ENCODE measurements around the gene IQSEC2. TPM values are rescaled to one million over a fixed set of nuclear protein-coding genes. Genes with fewer than 3 reads are reported as not detected.

The IQSEC2 gene
- total and polyA plus RNA-seq, 5 experiments from 2014 or later = 0.08 to 0.66 (median 0.17) TPM

DNA sequence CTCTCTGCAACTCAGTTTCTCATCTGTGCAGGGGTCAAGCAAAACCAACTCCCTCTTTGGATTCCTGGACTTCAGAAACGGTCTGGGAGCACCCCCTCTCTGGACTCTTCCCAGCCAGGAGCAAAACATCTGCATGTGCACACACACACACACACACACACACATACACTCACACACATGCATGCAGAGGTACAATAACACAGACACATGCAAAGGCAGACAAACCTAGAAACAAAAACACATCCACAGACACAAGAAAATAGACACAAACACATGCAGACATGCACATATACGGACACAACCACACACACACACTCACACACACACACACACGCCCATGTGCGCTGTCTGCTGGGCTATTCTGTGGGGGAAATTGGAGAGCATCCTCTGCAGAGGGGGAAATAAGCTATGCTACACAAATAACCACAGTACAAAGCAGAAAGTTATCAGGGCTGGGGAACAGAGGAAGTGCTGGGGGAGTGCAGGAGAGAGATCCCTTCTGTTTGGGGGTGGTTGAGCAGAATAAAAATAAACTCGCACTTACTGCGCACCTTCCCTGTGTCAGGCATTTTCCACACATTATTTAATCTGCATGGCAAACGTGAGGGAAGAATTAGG is 19.9 kb downstream of the IQSEC2 start:
- peaks cover 21 to 34% (median 29%) of the 10 kb centered on the region in 4 donors for H3K4me1 Mint-ChIP-seq
- peaks cover 0 to 2% (median 0%) of the 10 kb centered on the region in 5 donors for H3K27me3 Mint-ChIP-seq
- ATAC-seq (peak; percentile 53 to 81), DNase-seq (peak in 4 of 10 donors; percentile 5 to 44 (median 30))
- peak overlapping the region in 5 of 10 donors; percentile 8 to 61 (median 51) for H3K4me3 Mint-ChIP-seq
- no peaks in the 10 kb centered on the region for H3K9me3 Mint-ChIP-seq
- POLR2A ChIA-PET = interaction anchor here (0.7 kb wide), 2 partner anchors 19 to 173 kb away, joined by 3 to 4 read pairs; partner anchors contain the start of gene HSD17B10
- no peaks in the 10 kb centered on the region for H3K36me3 Mint-ChIP-seq
- H3K27ac Mint-ChIP-seq = peak overlapping the region in 6 of 10 donors; percentile 17 to 59 (median 37)

DNA sequence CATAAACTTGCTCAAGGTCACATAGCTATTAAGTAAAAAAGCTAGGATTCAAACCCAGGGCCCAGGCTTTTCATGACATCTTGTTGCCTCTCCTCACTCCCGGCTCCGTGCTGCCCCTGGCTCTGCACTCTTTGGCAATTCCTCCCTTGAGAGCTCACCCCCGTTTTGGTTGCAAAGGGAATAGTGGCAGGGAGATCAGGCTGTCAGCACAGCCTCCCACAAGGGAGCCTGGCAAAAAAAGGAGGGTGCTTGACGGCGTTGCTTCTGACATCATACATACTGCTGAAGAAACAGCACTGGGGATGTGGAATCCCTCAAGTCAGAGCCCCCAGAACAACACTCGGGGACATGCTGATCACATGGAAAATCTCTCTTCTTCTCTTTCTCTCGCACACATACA is 20.5 kb downstream of the IQSEC2 start:
- no peak for ATAC-seq
- no peak for DNase-seq
- Mint-ChIP-seq H3K4me3 (no peak overlapping the region), H3K4me1 (peaks cover 21 to 34% (median 29%) of the 10 kb centered on the region in 4 donors), H3K36me3 (no peaks in the 10 kb centered on the region), H3K27me3 (peaks cover 0 to 2% (median 0%) of the 10 kb centered on the region in 5 donors), H3K9me3 (no peaks in the 10 kb centered on the region), H3K27ac (peak overlapping the region in 1 of 10 donors; percentile 73)
- POLR2A ChIA-PET = interaction anchor here (0.7 kb wide), 1 partner anchor 173 kb away, joined by 4 read pairs; the partner anchor contains the start of gene HSD17B10

DNA sequence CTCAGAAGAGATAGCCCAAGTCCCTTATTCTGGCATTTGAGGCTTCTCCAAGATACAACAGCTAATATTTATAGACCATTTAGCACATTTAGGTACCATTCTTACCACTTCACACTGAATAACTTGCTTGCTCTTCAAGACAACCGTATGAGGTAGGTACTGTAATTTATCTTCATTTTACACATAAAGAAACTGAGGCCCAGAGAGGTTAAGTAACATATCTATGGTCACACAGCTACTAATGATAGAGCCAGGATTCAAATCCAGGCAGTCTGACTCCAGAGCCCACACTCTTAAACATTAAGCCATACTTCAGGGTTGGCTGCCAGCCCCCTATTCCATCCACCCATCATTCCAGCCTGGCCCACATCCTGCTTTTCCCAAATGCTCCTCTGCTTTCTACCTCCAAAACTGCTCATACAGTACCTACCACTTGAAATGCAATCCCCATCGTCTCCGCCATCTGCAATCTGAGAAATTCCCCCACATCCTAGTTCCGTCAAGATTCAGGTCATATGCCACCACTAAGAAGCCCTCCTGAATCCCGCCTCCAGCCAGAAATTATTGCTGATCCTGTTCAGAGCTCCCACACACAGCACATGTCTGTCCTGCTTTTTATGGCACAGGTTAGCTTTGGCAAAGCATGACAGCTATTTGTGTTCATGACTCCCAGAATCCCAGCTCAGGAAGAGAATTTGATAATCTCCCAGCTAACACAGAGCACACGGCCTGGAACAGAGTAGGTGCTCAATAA is 23.5 kb downstream of the IQSEC2 start:
- Mint-ChIP-seq H3K27ac (peak overlapping the region in 1 of 10 donors; percentile 16), H3K36me3 (no peaks in the 10 kb centered on the region), H3K9me3 (no peaks in the 10 kb centered on the region), H3K4me1 (peaks cover 15 to 18% (median 18%) of the 10 kb centered on the region in 4 donors), H3K4me3 (no peak overlapping the region), H3K27me3 (peaks cover 0 to 2% (median 0%) of the 10 kb centered on the region in 5 donors)
- POLR2A ChIA-PET = no interaction called here
- DNase-seq = no peak
- ATAC-seq = no peak

DNA sequence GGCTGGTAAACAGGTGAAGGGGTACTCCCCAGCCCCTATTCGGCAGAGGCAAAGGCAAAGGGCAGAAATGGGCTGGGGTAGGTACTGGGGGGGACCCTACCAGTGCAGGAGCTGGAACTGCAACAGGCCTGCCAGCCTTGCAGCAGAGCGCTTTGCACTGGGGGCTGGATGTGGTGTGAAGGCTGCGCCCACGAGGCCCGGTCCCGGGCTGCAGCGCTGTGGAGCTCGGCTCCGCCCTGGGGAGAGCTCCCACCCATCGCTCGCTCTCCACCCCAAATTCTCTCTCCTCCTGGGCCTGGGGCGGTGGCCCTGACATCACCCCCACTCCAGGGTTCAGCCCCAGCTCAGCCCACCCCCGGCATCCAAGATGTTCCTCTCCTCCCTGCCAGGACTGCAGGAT is 24.2 kb downstream of the IQSEC2 start:
- Mint-ChIP-seq H3K27ac (peak overlapping the region in 1 of 10 donors; percentile 16), H3K4me3 (no peak overlapping the region), H3K36me3 (no peaks in the 10 kb centered on the region), H3K27me3 (peaks cover 0 to 2% (median 0%) of the 10 kb centered on the region in 5 donors), H3K4me1 (peaks cover 11 to 13% (median 12%) of the 10 kb centered on the region in 4 donors), H3K9me3 (no peaks in the 10 kb centered on the region)
- POLR2A ChIA-PET = no interaction called here
- ATAC-seq = no peak
- DNase-seq = no peak

DNA sequence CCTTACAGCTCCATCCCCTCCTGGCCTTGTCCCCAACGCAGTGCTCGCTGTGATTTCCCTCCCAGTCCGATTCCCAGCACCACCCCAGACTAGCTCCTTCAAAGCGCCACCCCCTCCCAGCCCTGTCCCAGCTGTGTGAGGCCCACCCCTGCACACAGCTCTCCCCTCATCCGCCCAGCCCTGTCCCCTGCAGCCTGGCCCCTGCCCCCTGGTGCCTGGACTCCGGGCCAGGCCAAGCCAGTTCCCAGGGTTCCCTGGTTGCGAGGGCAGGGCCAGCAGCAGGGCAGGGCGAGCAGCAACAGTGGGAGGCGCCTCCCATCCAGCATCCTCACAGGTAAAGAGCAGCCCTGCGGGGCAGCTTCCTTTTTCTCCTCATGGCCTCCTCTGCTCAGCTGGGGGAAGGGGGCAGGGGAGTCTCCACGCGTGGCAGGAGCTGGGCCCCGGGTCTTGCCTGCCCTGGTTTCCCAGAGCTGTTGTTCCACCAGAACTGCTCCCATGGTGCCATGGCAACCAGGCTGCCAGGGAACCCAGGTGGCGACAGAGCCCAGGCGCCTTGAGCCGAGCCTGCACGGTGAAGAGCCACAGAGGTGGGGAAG is 24.8 kb downstream of the IQSEC2 start:
- Mint-ChIP-seq H3K36me3 (no peaks in the 10 kb centered on the region), H3K27ac (peak overlapping the region in 1 of 10 donors; percentile 53), H3K27me3 (peaks cover 0 to 2% (median 0%) of the 10 kb centered on the region in 5 donors), H3K4me1 (peaks cover 5 to 7% (median 6%) of the 10 kb centered on the region in 4 donors), H3K9me3 (no peaks in the 10 kb centered on the region), H3K4me3 (no peak overlapping the region)
- ATAC-seq (no peak), DNase-seq (no peak)
- POLR2A ChIA-PET = no interaction called here

DNA sequence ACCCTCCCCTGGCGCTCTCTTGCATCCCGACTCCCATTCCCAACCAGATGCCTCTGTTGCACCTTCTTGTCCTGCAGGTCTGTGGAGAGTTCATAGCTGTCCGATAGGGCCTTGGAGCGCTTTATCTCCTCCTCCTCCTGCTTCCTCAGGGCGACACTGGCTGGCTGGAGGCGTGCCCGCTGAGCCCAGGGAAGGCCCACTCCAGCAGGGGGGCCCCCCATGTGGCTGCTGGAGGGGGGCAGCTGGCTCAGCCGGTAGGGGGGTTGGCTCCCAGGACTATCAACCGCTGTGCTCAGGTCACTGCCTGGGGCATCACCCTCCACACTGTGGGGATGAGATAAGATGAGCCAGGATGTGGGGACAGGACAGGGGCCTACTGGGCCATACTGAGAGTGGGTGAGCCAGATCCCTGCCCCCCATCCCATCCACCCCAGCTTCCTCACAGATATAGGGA is 25.6 kb downstream of the IQSEC2 start:
- DNase-seq = no peak
- Mint-ChIP-seq H3K27me3 (peaks cover 0 to 2% (median 0%) of the 10 kb centered on the region in 5 donors), H3K4me1 (peaks cover 0 to 3% (median 0%) of the 10 kb centered on the region in 4 donors), H3K27ac (no peak overlapping the region), H3K9me3 (no peaks in the 10 kb centered on the region), H3K36me3 (no peaks in the 10 kb centered on the region), H3K4me3 (no peak overlapping the region)
- ATAC-seq = no peak
- POLR2A ChIA-PET = no interaction called here

DNA sequence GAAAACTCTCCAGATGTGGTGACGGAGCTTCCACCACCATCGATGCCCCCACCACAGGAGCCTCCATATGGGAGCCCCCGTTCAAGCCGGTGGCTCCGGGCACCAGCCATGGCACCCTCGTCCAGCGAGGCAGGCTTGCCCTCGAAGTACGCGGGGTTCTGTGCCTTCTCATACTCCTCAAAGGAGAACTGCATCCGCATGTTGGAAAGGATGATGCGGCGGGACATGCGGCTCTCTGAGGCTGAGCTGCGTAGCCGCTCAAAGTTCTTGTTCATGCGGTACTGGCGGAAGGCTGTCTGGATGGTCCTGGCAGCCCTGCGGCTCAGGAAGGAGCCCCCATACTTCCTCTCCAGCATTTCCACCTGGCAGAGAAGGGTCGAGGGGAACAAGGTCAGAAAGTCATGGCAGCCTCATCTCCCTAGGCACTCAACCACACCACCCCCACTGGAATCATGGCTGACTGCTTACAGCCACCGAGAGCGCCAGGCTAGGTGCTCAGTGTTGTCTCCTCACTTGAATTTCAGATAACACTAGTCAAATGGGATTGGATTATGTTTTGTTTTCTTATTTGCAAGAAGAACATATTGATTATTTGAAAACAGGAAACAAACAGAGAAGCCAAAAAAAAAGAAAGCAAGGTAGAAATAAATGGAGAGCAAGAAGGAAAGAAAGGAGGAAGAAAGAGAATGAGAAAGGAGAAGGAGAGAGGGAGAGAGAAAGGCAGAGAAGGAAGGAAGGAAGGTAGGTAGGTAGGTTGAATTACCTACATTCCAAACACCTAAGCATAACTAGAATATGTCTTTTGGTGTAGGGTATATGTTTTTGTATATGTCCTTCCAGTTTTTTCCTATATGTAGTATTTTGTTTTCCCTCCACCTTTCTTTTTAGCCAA is 26.6 kb downstream of the IQSEC2 start:
- POLR2A ChIA-PET = no interaction called here
- Mint-ChIP-seq H3K4me3 (no peak overlapping the region), H3K27ac (no peak overlapping the region), H3K4me1 (peaks cover 0 to 3% (median 0%) of the 10 kb centered on the region in 4 donors), H3K36me3 (no peaks in the 10 kb centered on the region), H3K27me3 (peaks cover 0 to 2% (median 0%) of the 10 kb centered on the region in 5 donors), H3K9me3 (no peaks in the 10 kb centered on the region)
- ATAC-seq (no peak), DNase-seq (no peak)

DNA sequence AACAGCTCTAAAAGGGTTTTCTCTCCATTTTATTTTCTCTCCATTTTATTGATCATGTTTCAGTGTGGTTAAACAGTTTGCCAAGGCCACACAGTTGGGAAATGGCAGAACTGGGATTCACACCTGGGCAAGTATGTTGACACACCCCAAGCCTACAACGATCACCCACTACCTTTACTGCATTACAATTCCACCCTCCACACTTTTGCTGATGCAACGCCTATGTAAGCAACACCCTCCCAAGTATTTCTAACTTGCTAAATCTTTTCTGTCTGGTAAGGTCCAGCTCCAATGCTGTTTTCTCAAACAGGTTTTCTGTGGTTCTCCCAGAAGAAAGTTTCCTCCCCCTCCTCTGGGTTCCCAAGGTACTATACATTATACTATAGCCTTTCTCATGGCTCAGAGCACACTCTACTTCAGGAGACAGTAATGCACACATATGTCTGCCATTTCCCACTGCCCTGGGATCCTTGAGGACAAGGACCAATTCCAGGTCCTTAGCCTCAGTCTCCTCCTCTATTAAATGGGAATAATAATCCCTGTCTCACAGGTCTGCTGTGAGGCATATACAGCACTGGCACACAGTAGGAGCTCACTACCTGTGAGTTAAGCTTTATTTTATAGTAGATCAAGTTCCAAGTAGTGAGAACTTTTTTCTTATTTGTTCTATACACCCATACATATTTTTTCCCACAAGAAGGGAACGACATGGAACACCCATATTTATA is 27.9 kb downstream of the IQSEC2 start:
- Mint-ChIP-seq H3K36me3 (no peaks in the 10 kb centered on the region), H3K4me1 (peaks cover 0 to 3% (median 0%) of the 10 kb centered on the region in 4 donors), H3K9me3 (no peaks in the 10 kb centered on the region), H3K27me3 (peaks cover 0 to 2% (median 0%) of the 10 kb centered on the region in 5 donors), H3K27ac (no peak overlapping the region), H3K4me3 (no peak overlapping the region)
- ATAC-seq (no peak), DNase-seq (no peak)
- POLR2A ChIA-PET = no interaction called here

DNA sequence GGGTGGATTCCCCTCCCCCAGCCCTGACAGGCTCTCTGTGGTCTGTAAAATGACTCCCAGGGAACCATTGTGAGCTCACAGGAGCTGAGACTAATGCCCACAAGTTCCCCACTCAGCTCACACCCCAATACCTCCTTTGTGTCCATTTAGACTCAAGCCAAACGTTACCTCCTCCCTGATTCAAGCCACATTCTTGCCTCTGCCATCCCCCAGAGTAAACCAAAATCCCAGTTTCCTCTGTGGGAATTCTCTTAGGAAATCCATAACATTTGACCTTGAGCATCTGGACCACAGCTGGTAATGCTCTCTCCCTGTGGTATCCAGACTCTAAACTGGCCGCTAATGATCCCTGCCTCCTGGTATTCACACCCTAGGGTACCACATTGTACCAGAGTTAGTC is 30.1 kb downstream of the IQSEC2 start:
- Mint-ChIP-seq H3K9me3 (no peaks in the 10 kb centered on the region), H3K4me1 (no peaks in the 10 kb centered on the region), H3K27me3 (no peaks in the 10 kb centered on the region), H3K27ac (no peak overlapping the region), H3K4me3 (no peak overlapping the region), H3K36me3 (no peaks in the 10 kb centered on the region)
- no peak for DNase-seq
- POLR2A ChIA-PET = no interaction called here
- ATAC-seq = no peak

DNA sequence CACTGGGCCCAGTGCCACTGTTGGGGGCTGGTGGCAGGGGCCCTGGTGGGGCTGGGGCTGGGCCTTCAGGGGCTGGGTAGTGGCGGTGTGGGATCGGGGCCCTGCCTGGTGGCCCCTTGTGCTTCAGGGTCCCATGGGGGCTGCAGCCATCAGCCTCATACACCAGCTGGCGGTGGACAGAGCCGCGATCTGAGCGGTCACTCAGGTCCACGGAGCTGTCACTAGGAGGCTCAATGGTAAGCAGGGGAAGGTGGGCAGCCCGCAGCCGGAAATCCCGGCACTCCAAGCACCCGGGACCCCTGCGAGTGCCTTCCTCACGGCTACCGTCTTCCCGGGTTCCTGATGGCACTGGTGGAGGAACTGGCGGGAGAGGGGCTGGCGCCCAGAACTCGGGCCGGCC is 30.8 kb downstream of the IQSEC2 start:
- H3K4me3 Mint-ChIP-seq = no peak overlapping the region
- no peaks in the 10 kb centered on the region for H3K36me3 Mint-ChIP-seq
- DNase-seq = no peak
- no peak overlapping the region for H3K27ac Mint-ChIP-seq
- H3K27me3 Mint-ChIP-seq = no peaks in the 10 kb centered on the region
- H3K9me3 Mint-ChIP-seq = no peaks in the 10 kb centered on the region
- POLR2A ChIA-PET = no interaction called here
- no peaks in the 10 kb centered on the region for H3K4me1 Mint-ChIP-seq
- ATAC-seq = no peak

DNA sequence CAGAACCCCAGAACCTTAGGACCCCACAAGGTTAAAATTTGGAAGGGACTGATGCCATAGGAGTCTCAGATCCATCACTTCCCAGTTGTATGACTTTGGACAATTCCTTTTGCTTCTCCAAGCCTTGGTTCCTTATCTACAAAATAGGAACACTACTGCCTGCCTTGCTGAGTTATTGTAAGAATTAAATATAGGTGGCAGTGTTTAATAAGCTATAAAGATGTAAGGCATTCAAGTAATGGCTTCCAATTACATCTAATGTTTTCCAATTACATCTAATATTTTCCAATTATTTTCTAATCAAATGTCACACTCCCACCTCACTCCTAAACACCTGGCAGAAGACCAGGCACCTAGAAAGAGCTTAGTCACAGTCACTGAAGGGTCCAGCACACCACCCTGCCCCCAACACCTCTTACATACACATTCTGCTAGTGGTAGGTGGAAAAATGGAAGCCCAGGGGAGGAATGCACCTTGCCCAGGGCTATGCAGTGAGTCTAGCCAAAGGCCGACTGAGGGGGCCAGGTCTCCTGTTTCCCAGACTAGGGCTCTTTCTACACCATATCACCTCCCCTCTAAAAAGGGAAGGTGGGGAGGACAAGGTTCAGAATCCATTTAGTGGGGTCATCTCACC is 31.9 kb downstream of the IQSEC2 start:
- no peaks in the 10 kb centered on the region for H3K4me1 Mint-ChIP-seq

More for the DNA sequence above, 31.9 kb downstream of the IQSEC2 start:
- H3K36me3 Mint-ChIP-seq = no peaks in the 10 kb centered on the region
- H3K9me3 Mint-ChIP-seq = no peaks in the 10 kb centered on the region
- H3K27me3 Mint-ChIP-seq = no peaks in the 10 kb centered on the region
- DNase-seq (no peak), ATAC-seq (no peak)
- POLR2A ChIA-PET = no interaction called here
- H3K27ac Mint-ChIP-seq = no peak overlapping the region
- H3K4me3 Mint-ChIP-seq = no peak overlapping the region

Data from naive thymus-derived CD8-positive, alpha-beta T cell (primary cell).